ENCODE results near the gene NCOA1. TPM values are rescaled to one million over a fixed set of nuclear protein-coding genes. Genes with fewer than 3 reads are reported as not detected.

Gene NCOA1
- total RNA-seq, 1 experiment from 2014 or later: 24.6 TPM

DNA sequence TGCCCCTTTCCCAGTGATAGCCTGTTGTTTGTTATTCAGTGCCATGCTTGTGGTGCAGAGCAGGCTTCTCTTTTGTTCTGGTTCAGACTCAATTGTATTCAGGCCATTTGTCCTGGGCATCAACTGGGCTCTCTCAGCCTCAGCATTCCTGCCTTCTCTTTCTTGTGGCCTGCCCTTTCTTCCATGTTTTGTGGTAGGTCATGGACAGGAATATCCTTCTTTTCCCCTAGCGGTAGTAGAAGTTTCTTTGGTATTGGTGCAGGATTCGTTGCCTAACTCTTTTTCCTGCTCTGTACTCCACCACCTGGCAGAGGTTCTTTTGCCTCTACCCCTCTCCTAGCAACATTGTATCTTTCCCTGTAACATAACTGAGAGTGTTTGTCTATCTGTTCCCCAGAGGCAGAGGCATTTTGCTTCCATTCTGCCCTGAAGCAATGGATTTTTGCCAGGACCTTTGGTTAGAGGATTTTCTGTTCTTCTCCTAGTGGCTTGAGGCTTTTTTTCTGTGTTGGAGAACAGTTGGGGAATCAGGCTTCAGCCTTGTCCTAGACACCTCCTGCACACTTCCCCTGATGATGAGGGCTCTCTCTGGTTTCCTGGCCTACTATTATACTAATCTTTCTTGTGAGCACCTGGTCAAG, 68.5 kb downstream of the NCOA1 start:
- Histone ChIP-seq H3K36me3 (ENCODE audit: control insufficient read depth, insufficient read depth, low read length) (no peaks in the 10 kb centered on the region), H3K4me3 (ENCODE audit: low read depth in 2 of 2, low read length in 2 of 2) (no peak overlapping the region), H3K4me1 (ENCODE audit: control insufficient read depth, insufficient read depth, low read length) (no peaks in the 10 kb centered on the region; the same call in 1 of the 2 replicates), H3K27ac (ENCODE audit: low read length) (no peak overlapping the region), H3K27me3 (ENCODE audit: control insufficient read depth, insufficient read depth, low read length) (no peaks in the 10 kb centered on the region), H3K9me3 (ENCODE audit: control insufficient read depth, insufficient read depth, low read depth, low read length) (no peaks in the 10 kb centered on the region)
- ChIA-PET POLR2A (no interaction called here), CTCF (no interaction called here)
- DNase-seq (ENCODE audit: low read depth, low spot score) (no peak), ATAC-seq (no peak)
- no peak for TF ChIP-seq REST (IDR thresholded peaks at IDR 0.05; ENCODE audit: insufficient read depth in 1 of 2, low read depth in 2 of 2, low read length in 1 of 2)
- TF ChIP-seq TCF7L2 (IDR thresholded peaks at IDR 0.05; ENCODE audit: low read depth, low read length): no peak
- TF ChIP-seq POLR2AphosphoS5 (IDR thresholded peaks at IDR 0.05; ENCODE audit: low read depth, low read length): no peak
- no peak for TF ChIP-seq CTCF (IDR thresholded peaks at IDR 0.05)
- no peak for TF ChIP-seq SIN3A (IDR thresholded peaks at IDR 0.05; ENCODE audit: borderline replicate concordance, insufficient read depth, low read depth, low read length)
- intact Hi-C loops (cut with micrococcal nuclease; ENCODE audit: unreplicated experiment) (no loop called here), in situ Hi-C loops (cut with HindIII; ENCODE audit: low pct_unique_long_range_greater_than_20kb, low sequenced_read_pairs) (no loop called here)
- BruUV-seq (replicated peaks): no TSS peak

DNA sequence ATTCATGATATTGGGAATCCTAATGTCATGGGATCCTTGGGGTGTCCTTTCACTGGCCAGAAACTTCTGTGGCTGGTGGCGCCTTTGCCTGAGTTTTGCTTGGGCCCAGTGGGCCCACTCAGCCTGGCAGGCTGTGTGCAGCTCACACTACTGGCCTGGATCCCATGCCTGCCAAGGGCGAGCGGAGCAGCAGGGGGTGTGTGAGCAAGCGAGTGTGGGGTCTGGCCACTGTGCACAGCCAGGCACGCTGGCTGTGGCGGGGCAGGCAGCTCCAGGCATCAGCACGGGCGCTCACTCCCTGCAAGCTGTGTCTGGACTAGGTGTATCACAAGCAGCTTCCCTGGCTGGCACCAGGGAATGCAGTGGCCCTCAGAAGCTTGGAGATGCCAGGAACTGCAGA, 74.5 kb downstream of the NCOA1 start:
- TF ChIP-seq SIN3A (IDR thresholded peaks at IDR 0.05; ENCODE audit: borderline replicate concordance, insufficient read depth, low read depth, low read length): no peak
- no peak for TF ChIP-seq CTCF (IDR thresholded peaks at IDR 0.05)
- no peak for TF ChIP-seq REST (IDR thresholded peaks at IDR 0.05; ENCODE audit: insufficient read depth in 1 of 2, low read depth in 2 of 2, low read length in 1 of 2)
- TF ChIP-seq POLR2AphosphoS5 (IDR thresholded peaks at IDR 0.05; ENCODE audit: low read depth, low read length): no peak
- TF ChIP-seq TCF7L2 (IDR thresholded peaks at IDR 0.05; ENCODE audit: low read depth, low read length): no peak
- DNase-seq (ENCODE audit: low read depth, low spot score) (no peak), ATAC-seq (no peak)
- no peaks in the 10 kb centered on the region for H3K27me3 ChIP-seq (ENCODE audit: control insufficient read depth, insufficient read depth, low read length)
- ChIA-PET POLR2A (interaction anchor here (0.6 kb wide), 1 partner anchor 164 kb away, joined by 3 read pairs; no protein-coding TSS in a partner anchor), CTCF (no interaction called here)
- H3K4me1 ChIP-seq (ENCODE audit: control insufficient read depth, insufficient read depth, low read length): no peaks in the 10 kb centered on the region
- no peaks in the 10 kb centered on the region; the same call in 1 of the 2 replicates for H3K9me3 ChIP-seq (ENCODE audit: control insufficient read depth, insufficient read depth, low read depth, low read length)
- BruUV-seq (replicated peaks): no TSS peak
- no peak overlapping the region for H3K27ac ChIP-seq (ENCODE audit: low read length)
- intact Hi-C loops (cut with micrococcal nuclease; ENCODE audit: unreplicated experiment) (no loop called here), in situ Hi-C loops (cut with HindIII; ENCODE audit: low pct_unique_long_range_greater_than_20kb, low sequenced_read_pairs) (no loop called here)
- H3K4me3 ChIP-seq (ENCODE audit: low read depth in 2 of 2, low read length in 2 of 2): no peak overlapping the region
- H3K36me3 ChIP-seq (ENCODE audit: control insufficient read depth, insufficient read depth, low read length): no peaks in the 10 kb centered on the region

All from Panc1 (cell line).